Activated CD4-positive, alpha-beta T cell treated with anti-CD3 and anti-CD28 coated beads, Interleukin-2, amount 10 ng/mL, durations not matched to agents 7 days and 5 days (primary cell): Measurements from ENCODE around the gene SOCS7. TPM values are rescaled to one million over a fixed set of nuclear protein-coding genes. Genes with fewer than 3 reads are reported as not detected.

Experiments used
- total RNA-seq, 2 experiments: library from RNA; stranded (reverse); gene quantifications; one replicate each; pipeline ENCODE4 v1.2.3, GENCODE V29; 2021

The SOCS7 gene
- total RNA-seq, 2 experiments from 2014 or later: 12.4 to 16.2 TPM

Other genes with a start within 250 kb of the SOCS7 start
- under 1 TPM in 1 of 2 experiments, not detected in 1; 0.10 TPM for gene TBC1D3E, start 223.9 kb upstream of the SOCS7 start, total RNA-seq
- gene TBC1D3, start 159.3 kb upstream of the SOCS7 start, total RNA-seq: not detected
- 10 to 100 TPM; 28.4 to 30.6 TPM for gene MRPL45, start 54.7 kb upstream of the SOCS7 start, total RNA-seq
- not detected for gene GPR179, start 7.9 kb upstream of the SOCS7 start, total RNA-seq
- gene ARHGAP23, start 76.6 kb downstream of the SOCS7 start, total RNA-seq: under 1 TPM; 0.17 to 0.23 TPM